ENCODE measurements around the gene C2CD2L. TPM values are rescaled to one million over a fixed set of nuclear protein-coding genes. Genes with fewer than 3 reads are reported as not detected.

C2CD2L gene
- total RNA-seq, 2 donors from 2014 or later, result 2.4 to 3.1 TPM

DNA sequence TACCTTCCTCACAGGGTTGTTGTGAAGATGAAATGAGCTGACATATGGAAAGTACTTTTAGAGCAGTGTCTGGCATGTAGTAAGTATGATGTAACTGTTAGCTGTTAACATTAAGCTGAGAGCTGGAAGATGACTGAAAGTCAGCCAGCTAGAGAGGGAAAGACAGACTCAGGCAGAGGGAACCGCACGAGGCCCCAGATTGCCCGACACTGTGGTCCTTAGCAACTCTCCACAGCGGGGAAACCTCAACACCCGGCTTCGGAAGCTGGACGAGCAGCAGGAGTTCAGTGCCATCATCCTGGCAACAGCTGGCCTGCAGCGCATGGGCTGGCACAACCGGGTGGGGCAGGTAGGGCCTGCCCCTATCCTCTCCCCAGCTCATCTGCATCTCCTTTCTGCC lies 16.0 kb upstream of the C2CD2L start:
- no peaks in the 10 kb centered on the region for H3K9me3 ChIP-seq (ENCODE audit: control insufficient read depth, low read length)
- H3K9ac ChIP-seq (ENCODE audit: extremely low read depth, low read length, poor library complexity, severe bottlenecking), result no peak overlapping the region
- H3K27ac Mint-ChIP-seq, result no peak overlapping the region
- H3K4me3 Mint-ChIP-seq, result no peak overlapping the region
- TF ChIP-seq, protein P1, sequence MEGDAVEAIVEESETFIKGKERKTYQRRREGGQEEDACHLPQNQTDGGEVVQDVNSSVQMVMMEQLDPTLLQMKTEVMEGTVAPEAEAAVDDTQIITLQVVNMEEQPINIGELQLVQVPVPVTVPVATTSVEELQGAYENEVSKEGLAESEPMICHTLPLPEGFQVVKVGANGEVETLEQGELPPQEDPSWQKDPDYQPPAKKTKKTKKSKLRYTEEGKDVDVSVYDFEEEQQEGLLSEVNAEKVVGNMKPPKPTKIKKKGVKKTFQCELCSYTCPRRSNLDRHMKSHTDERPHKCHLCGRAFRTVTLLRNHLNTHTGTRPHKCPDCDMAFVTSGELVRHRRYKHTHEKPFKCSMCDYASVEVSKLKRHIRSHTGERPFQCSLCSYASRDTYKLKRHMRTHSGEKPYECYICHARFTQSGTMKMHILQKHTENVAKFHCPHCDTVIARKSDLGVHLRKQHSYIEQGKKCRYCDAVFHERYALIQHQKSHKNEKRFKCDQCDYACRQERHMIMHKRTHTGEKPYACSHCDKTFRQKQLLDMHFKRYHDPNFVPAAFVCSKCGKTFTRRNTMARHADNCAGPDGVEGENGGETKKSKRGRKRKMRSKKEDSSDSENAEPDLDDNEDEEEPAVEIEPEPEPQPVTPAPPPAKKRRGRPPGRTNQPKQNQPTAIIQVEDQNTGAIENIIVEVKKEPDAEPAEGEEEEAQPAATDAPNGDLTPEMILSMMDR (conservative IDR thresholded peaks at IDR 0.05), result no peak
- 85 to 87% methylated on average over 8 to 9 of the region's 9 CpGs for WGBS, 2 experiments (ENCODE audit: insufficient coverage in 1 of 2, insufficient read length in 1 of 2)
- H3K4me3 ChIP-seq (ENCODE audit: low read length), result no peak overlapping the region
- H3K27ac ChIP-seq (ENCODE audit: low read depth, low read length), result no peak overlapping the region
- H3K27me3 ChIP-seq (ENCODE audit: control insufficient read depth, insufficient read depth, low read length, poor library complexity, severe bottlenecking), result no peaks in the 10 kb centered on the region
- peaks cover 40% of the 10 kb centered on the region for H3K36me3 ChIP-seq (ENCODE audit: control insufficient read depth, insufficient read depth, low read length)
- H3K9me3 Mint-ChIP-seq, result no peaks in the 10 kb centered on the region
- H3K4me1 ChIP-seq (ENCODE audit: control insufficient read depth, insufficient read depth, low read length), result peaks cover 11% of the 10 kb centered on the region
- peaks cover 20% of the 10 kb centered on the region for H3K36me3 Mint-ChIP-seq (ENCODE audit: low read depth)
- no peaks in the 10 kb centered on the region for H3K27me3 Mint-ChIP-seq (ENCODE audit: insufficient read depth)
- DNase-seq, result no peak
- H3K4me1 Mint-ChIP-seq, result peaks cover 18% of the 10 kb centered on the region

- Mint-ChIP-seq H3K27ac (no peak overlapping the region), H3K4me1 (peaks cover 18% of the 10 kb centered on the region), H3K27me3 (ENCODE audit: insufficient read depth) (no peaks in the 10 kb centered on the region), H3K4me3 (peak overlapping the region; percentile 93), H3K36me3 (ENCODE audit: low read depth) (peaks cover 28% of the 10 kb centered on the region), H3K9me3 (no peaks in the 10 kb centered on the region)
- Histone ChIP-seq H3K9me3 (ENCODE audit: control insufficient read depth, low read length) (no peaks in the 10 kb centered on the region), H3K4me3 (ENCODE audit: low read length) (peak overlapping the region; percentile 97), H3K27me3 (ENCODE audit: control insufficient read depth, insufficient read depth, low read length, poor library complexity, severe bottlenecking) (no peaks in the 10 kb centered on the region), H3K9ac (ENCODE audit: extremely low read depth, low read length, poor library complexity, severe bottlenecking) (no peak overlapping the region), H3K27ac (ENCODE audit: low read depth, low read length) (no peak overlapping the region), H3K36me3 (ENCODE audit: control insufficient read depth, insufficient read depth, low read length) (peaks cover 50% of the 10 kb centered on the region), H3K4me1 (ENCODE audit: control insufficient read depth, insufficient read depth, low read length) (peaks cover 11% of the 10 kb centered on the region)
- TF ChIP-seq, protein P1 (conservative IDR thresholded peaks at IDR 0.05), result no peak
- no peak for DNase-seq
- 91% methylated on average over 12 to 13 of the region's 13 CpGs for WGBS, 2 experiments (ENCODE audit: insufficient coverage in 1 of 2, insufficient read length in 1 of 2)
Observed at GRCh38 chr11:119091966-119092879, 14.9 kb upstream of the C2CD2L start.

GRCh38 chr11:119092880-119093842 lies 14.0 kb upstream of the C2CD2L start:
- H3K4me3 ChIP-seq (ENCODE audit: low read length), result peak overlapping the region; percentile 97
- Mint-ChIP-seq H3K4me3 (peak overlapping the region; percentile 93), H3K27me3 (ENCODE audit: insufficient read depth) (no peaks in the 10 kb centered on the region), H3K36me3 (ENCODE audit: low read depth) (peaks cover 37% of the 10 kb centered on the region), H3K4me1 (peaks cover 18% of the 10 kb centered on the region), H3K9me3 (no peaks in the 10 kb centered on the region), H3K27ac (peak overlapping the region; percentile 93)
- peak overlapping the region; percentile 42 for H3K27ac ChIP-seq (ENCODE audit: low read depth, low read length)
- 56 to 69% methylated on average over 6 to 12 of the region's 12 CpGs for WGBS, 2 experiments (ENCODE audit: insufficient coverage in 1 of 2, insufficient read length in 1 of 2)
- H3K9me3 ChIP-seq (ENCODE audit: control insufficient read depth, low read length), result no peaks in the 10 kb centered on the region
- DNase-seq, result no peak
- peak overlapping the region; percentile 93 for H3K9ac ChIP-seq (ENCODE audit: extremely low read depth, low read length, poor library complexity, severe bottlenecking)
- no peaks in the 10 kb centered on the region for H3K27me3 ChIP-seq (ENCODE audit: control insufficient read depth, insufficient read depth, low read length, poor library complexity, severe bottlenecking)
- H3K36me3 ChIP-seq (ENCODE audit: control insufficient read depth, insufficient read depth, low read length), result peaks cover 59% of the 10 kb centered on the region
- TF ChIP-seq, protein P1 (conservative IDR thresholded peaks at IDR 0.05), result no peak
- H3K4me1 ChIP-seq (ENCODE audit: control insufficient read depth, insufficient read depth, low read length), result peaks cover 11% of the 10 kb centered on the region

All from endodermal cell (in vitro differentiated cells).